K562 (cell line): ENCODE measurements around the gene PSMA5. TPM values are rescaled to one million over a fixed set of nuclear protein-coding genes. Genes with fewer than 3 reads are reported as not detected.

Experiments used
- CHD7 ChIP-seq: fragments of 200-600 bp; sonication (generic); IDR thresholded peaks from one replicate; pipeline ENCODE4 v1.6.1; 2012; ENCODE audit warnings: mild to moderate bottlenecking, low read depth, low read length, inconsistent platforms
- KLF16 ChIP-seq: IDR thresholded peaks from 2 replicates; pipeline ENCODE4 v1.6.1; 2016; ENCODE audit warnings: antibody characterized with exemption
- NR2C1 ChIP-seq, 2 experiments: fragments of 450-650 bp; IDR thresholded peaks; 2 replicates each; pipeline ENCODE4 v1.6.1; 2017; ENCODE audit warnings: mild to moderate bottlenecking in 2 of 2, antibody characterized with exemption in 1 of 2, inconsistent platforms in 1 of 2, missing compliant biosample characterization in 1 of 2, missing genetic modification characterization in 1 of 2
- PCBP2 ChIP-seq: fragments of 200-400 bp; formaldehyde crosslinking; IDR thresholded peaks from 2 replicates; pipeline ENCODE4 v1.6.1; 2018; ENCODE audit warnings: low read length, low read depth, mild to moderate bottlenecking, moderate library complexity; ENCODE audit not compliant: poor library complexity, severe bottlenecking
- PHTF2 ChIP-seq: fragments of 250-450 bp; sonication (Bioruptor Pico); IDR thresholded peaks from 2 replicates; pipeline ENCODE4 v1.5.0; 2021; ENCODE audit warnings: mild to moderate bottlenecking
- POLR2H ChIP-seq: IDR thresholded peaks from 2 replicates; pipeline ENCODE4 v1.6.1; 2016; ENCODE audit warnings: missing genetic modification characterization, low read depth, mild to moderate bottlenecking, control low read depth, missing compliant biosample characterization, moderate library complexity
- SETDB1 ChIP-seq: IDR thresholded peaks from one replicate; pipeline ENCODE4 v1.6.1; 2012; ENCODE audit warnings: low read length, control low read depth, inconsistent platforms
- TOE1 ChIP-seq, 2 experiments: fragments of 450-650 bp in 1 of 2; sonication (generic) in 1 of 2; formaldehyde crosslinking in 1 of 2; IDR thresholded peaks; 2 replicates each; pipeline versions ENCODE4 v1.7.1 to v1.8.0; 2016 to 2022; ENCODE audit warnings: borderline replicate concordance in 2 of 2, mild to moderate bottlenecking in 2 of 2, antibody characterized with exemption in 1 of 2, inconsistent platforms in 1 of 2, low read depth in 1 of 2, missing genetic modification reagents in 1 of 2, moderate library complexity in 1 of 2
- ZBTB17 ChIP-seq: fragments of 450-650 bp; formaldehyde crosslinking; IDR thresholded peaks from 2 replicates; pipeline ENCODE4 v1.4.0; 2020; ENCODE audit warnings: mild to moderate bottlenecking
- ZNF217 ChIP-seq: sonication (generic); formaldehyde crosslinking; IDR thresholded peaks from 2 replicates; pipeline ENCODE4 v1.8.0; 2022; ENCODE audit warnings: mild to moderate bottlenecking, missing genetic modification reagents
- polyA plus RNA-seq, 8 experiments: library from polyadenylated mRNA; depleted of rRNA in 4 of 8; stranded (reverse) in 5 of 8; unstranded in 3 of 8; fragments of >200 nt; fragmentation: Nextera tagmentation in 2 of 8; fragmentation: Illumina TruSeq in 1 of 8; extraction: Ambion mirVana in 2 of 8; extraction: Trizol in 1 of 8; gene quantifications; 2 replicates each; pipeline versions ENCODE4 v1.2.1 to v1.2.3, GENCODE V29; 2011 to 2014; ENCODE audit warnings: inconsistent platforms in 1 of 8, missing spikeins in 1 of 8
- total RNA-seq, 7 experiments: library from RNA; depleted of rRNA in 6 of 7; stranded (reverse); fragments of >200 nt in 6 of 7; fragmentation: Illumina TruSeq in 2 of 7; extraction: Trizol in 2 of 7; gene quantifications; 2 replicates each; pipeline versions ENCODE4 v1.2.1 to v1.2.3, GENCODE V29; 2011 to 2021; ENCODE audit warnings: low replicate concordance in 1 of 7
- TF ChIP-seq, protein P1 (sequence below): fragments of 250-450 bp; sonication (Bioruptor Pico); IDR thresholded peaks from 2 replicates; pipeline ENCODE4 v1.5.0; 2021; ENCODE audit warnings: mild to moderate bottlenecking, borderline replicate concordance

PSMA5 gene
- total and polyA plus RNA-seq, 9 of the 15 experiments (the other 6 are each of a cell fraction or from before 2014, with no cell fraction given), result 82.6 to 542 (median 287) TPM

GRCh38 chr1:109425391-109426280 lies 612 bp downstream of the PSMA5 start (continued):
- TF ChIP-seq, protein P1, sequence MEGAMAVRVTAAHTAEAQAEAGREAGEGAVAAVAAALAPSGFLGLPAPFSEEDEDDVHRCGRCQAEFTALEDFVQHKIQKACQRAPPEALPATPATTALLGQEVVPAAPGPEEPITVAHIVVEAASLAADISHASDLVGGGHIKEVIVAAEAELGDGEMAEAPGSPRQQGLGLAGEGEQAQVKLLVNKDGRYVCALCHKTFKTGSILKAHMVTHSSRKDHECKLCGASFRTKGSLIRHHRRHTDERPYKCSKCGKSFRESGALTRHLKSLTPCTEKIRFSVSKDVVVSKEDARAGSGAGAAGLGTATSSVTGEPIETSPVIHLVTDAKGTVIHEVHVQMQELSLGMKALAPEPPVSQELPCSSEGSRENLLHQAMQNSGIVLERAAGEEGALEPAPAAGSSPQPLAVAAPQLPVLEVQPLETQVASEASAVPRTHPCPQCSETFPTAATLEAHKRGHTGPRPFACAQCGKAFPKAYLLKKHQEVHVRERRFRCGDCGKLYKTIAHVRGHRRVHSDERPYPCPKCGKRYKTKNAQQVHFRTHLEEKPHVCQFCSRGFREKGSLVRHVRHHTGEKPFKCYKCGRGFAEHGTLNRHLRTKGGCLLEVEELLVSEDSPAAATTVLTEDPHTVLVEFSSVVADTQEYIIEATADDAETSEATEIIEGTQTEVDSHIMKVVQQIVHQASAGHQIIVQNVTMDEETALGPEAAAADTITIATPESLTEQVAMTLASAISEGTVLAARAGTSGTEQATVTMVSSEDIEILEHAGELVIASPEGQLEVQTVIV (CRISPR knock-in tag), result no peak
- no peak for TF ChIP-seq PCBP2
- no peak for TF ChIP-seq KLF16
- TF ChIP-seq TOE1 (IDR thresholded peaks at IDR 0.05; ENCODE audit: borderline replicate concordance), result no peak; the same call in 1 of the 2 replicates
- TF ChIP-seq TOE1 (CRISPR knock-in tag; IDR thresholded peaks at IDR 0.05; ENCODE audit: borderline replicate concordance, low read depth), result no peak
- TF ChIP-seq PHTF2 (CRISPR knock-in tag), result no peak
- no peak for TF ChIP-seq SETDB1
- TF ChIP-seq ZNF217, result no peak
- 0 out of 2 replicates have a peak, but pooled peaks have one; percentile 23 for TF ChIP-seq ZBTB17 (CRISPR knock-in tag)
- no peak for TF ChIP-seq NR2C1 (IDR thresholded peaks at IDR 0.05)
- TF ChIP-seq NR2C1 (tag; IDR thresholded peaks at IDR 0.05), result no peak; the same call in none of the 2 replicates
- TF ChIP-seq CHD7, result no peak
- no peak; the same call in 1 of the 2 replicates for TF ChIP-seq POLR2H (tag)
